H1 (cell line): ENCODE measurements around the gene DPP10.

Experiments used
- FOSL1 ChIP-seq: IDR thresholded peaks from 2 replicates; pipeline ENCODE4 v1.6.1; 2011; ENCODE audit warnings: mild to moderate bottlenecking, low read depth, low read length, moderate library complexity; ENCODE audit not compliant: insufficient read depth
- YY1 ChIP-seq: IDR thresholded peaks from 2 replicates; pipeline ENCODE4 v1.6.1; 2011; ENCODE audit warnings: low read depth, mild to moderate bottlenecking, low read length

GRCh38 chr2:115603285-115603684 lies 1160.8 kb downstream of the DPP10 start:
- TF ChIP-seq FOSL1 (no peak), YY1 (no peak)
